MCF 10A (cell line): Measurements from ENCODE around the gene PLEKHD1. TPM values are rescaled to one million over a fixed set of nuclear protein-coding genes. Genes with fewer than 3 reads are reported as not detected.

ENCODE experiments used
- BruUV-seq: library from RNA; stranded (reverse); fragments of 400-500 nt; replicated peaks from 2 replicates; lab custom pipeline; 2021; lab: Mats Ljungman, UMichigan
- CTCF ChIA-PET: fragments of 300-600 bp; sonication (Branson Sonifier 250); formaldehyde crosslinking; extraction: SDS; loops from one replicate; lab custom pipeline; 2021; ENCODE audit warnings: antibody characterized with exemption, inconsistent platforms; lab: Yijun Ruan, JAX
- POLR2A ChIA-PET: fragments of 300-600, 350-650 bp; sonication (Branson Sonifier 250); formaldehyde crosslinking; extraction: SDS; loops from one replicate; lab custom pipeline; 2020; ENCODE audit warnings: antibody characterized with exemption, inconsistent platforms; lab: Yijun Ruan, JAX
- DNase-seq: peaks from one replicate; pipeline ENCODE4 v3.0.0-alpha.2; 2018; ENCODE audit not compliant: unreplicated experiment
- H3K27ac Mint-ChIP-seq: one replicate; pipeline ENCODE4 v1.8.0; 2022; ENCODE audit warnings: mild to moderate bottlenecking, low read depth, mixed read lengths; ENCODE audit not compliant: unreplicated experiment
- H3K27me3 Mint-ChIP-seq: one replicate; pipeline ENCODE4 v1.8.0; 2022; ENCODE audit warnings: mixed read lengths; ENCODE audit not compliant: insufficient read depth, unreplicated experiment
- H3K36me3 Mint-ChIP-seq: one replicate; pipeline ENCODE4 v1.8.0; 2022; ENCODE audit warnings: mild to moderate bottlenecking, moderate library complexity, mixed read lengths; ENCODE audit not compliant: insufficient read depth, unreplicated experiment
- H3K4me1 Mint-ChIP-seq: one replicate; pipeline ENCODE4 v1.8.0; 2022; ENCODE audit warnings: mixed read lengths; ENCODE audit not compliant: insufficient read depth, unreplicated experiment
- H3K4me3 Mint-ChIP-seq: one replicate; pipeline ENCODE4 v1.8.0; 2022; ENCODE audit warnings: mild to moderate bottlenecking, moderate library complexity, mixed read lengths; ENCODE audit not compliant: unreplicated experiment
- H3K9me3 Mint-ChIP-seq: one replicate; pipeline ENCODE4 v1.8.0; 2022; ENCODE audit warnings: mixed read lengths; ENCODE audit not compliant: unreplicated experiment
- intact Hi-C: fragments of 100-400 bp; cut with micrococcal nuclease; formaldehyde crosslinking; loops from 2 replicates; pipeline ENCODE4 v1.14.1; 2022
- total RNA-seq: library from RNA; stranded (reverse); gene quantifications from 2 replicates; pipeline ENCODE4 v1.2.3, GENCODE V29; 2022
- TF ChIP-seq, protein P1 (sequence below): fragments of 200-600 bp; IDR thresholded peaks from one replicate; pipeline ENCODE4 v1.8.0; 2022; ENCODE audit warnings: antibody characterized with exemption, mild to moderate bottlenecking; ENCODE audit not compliant: unreplicated experiment

The PLEKHD1 gene
- total RNA-seq, 1 experiment from 2014 or later = not detected

DNA sequence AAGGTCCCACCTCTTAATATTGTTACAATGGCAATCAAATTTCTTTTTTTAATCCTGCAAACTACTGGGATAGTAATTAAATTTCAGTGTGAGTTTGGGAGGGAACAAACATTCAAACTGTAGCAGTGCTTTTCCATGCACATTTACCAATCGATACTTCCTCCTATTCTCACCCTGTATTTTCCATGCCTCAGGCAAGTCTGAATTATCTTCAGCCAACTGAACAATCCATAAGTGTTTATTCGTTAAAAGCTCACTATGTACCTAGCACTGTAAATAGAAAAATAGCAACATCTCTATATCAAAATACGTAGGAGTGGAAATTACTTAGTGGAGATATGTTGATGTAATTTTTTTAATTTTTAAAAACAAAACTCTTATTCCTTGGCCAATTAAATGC, 46.6 kb downstream of the PLEKHD1 start:
- TF ChIP-seq, protein P1, sequence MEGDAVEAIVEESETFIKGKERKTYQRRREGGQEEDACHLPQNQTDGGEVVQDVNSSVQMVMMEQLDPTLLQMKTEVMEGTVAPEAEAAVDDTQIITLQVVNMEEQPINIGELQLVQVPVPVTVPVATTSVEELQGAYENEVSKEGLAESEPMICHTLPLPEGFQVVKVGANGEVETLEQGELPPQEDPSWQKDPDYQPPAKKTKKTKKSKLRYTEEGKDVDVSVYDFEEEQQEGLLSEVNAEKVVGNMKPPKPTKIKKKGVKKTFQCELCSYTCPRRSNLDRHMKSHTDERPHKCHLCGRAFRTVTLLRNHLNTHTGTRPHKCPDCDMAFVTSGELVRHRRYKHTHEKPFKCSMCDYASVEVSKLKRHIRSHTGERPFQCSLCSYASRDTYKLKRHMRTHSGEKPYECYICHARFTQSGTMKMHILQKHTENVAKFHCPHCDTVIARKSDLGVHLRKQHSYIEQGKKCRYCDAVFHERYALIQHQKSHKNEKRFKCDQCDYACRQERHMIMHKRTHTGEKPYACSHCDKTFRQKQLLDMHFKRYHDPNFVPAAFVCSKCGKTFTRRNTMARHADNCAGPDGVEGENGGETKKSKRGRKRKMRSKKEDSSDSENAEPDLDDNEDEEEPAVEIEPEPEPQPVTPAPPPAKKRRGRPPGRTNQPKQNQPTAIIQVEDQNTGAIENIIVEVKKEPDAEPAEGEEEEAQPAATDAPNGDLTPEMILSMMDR = no peak
- no peak for DNase-seq
- Mint-ChIP-seq H3K36me3 (no peaks in the 10 kb centered on the region), H3K27me3 (peaks cover 18% of the 10 kb centered on the region), H3K9me3 (no peaks in the 10 kb centered on the region), H3K4me1 (no peaks in the 10 kb centered on the region), H3K4me3 (no peak overlapping the region), H3K27ac (no peak overlapping the region)
- no TSS peak for BruUV-seq
- intact Hi-C loops = no loop called here
- ChIA-PET POLR2A (no interaction called here), CTCF (interaction anchor here (0.6 to 2.6 kb wide), 4 partner anchors 26 to 71 kb away, joined by 3 to 22 read pairs (median 4); partner anchors contain the start of gene CCDC177)

DNA sequence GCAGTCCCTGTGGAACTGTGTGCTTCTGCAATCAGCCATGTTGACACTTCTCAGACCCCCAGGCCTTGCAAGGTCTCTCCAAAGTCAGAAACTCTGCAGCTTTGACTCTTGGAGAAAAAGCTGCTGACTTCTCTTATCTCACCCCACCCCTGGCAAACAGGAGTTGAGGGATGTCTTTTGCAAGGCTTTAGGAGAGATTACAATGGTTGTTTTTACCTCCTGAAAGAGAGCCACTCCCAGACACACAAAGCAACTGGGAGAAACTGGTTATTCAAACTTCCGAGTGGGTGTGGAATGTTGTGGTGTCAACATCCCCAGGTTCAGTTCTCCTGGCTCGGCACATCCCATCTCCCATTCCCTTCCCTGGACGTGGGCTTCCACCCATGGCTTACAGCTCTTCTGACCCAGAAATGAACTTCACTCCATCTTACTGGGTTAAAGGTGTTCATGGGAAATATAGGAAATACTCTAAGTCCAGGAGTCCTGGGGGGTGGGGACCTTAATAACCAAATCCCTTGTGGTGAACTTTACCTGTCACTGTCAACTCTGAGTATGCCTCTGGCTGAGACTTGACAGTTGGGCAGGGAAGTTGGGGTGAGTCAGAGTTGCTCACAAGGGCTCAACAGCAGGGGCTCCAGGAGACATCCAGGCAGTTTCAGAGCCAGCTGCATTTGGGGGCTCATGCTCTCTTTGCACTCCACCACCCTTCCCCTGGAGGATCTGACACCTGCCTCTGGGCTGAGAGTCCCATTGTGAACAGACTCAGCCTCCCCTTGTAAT, 48.2 kb downstream of the PLEKHD1 start:
- peaks cover 18% of the 10 kb centered on the region for H3K27me3 Mint-ChIP-seq
- no peaks in the 10 kb centered on the region for H3K36me3 Mint-ChIP-seq
- no peak overlapping the region for H3K27ac Mint-ChIP-seq
- ChIA-PET CTCF (interaction anchor here (0.6 to 2.6 kb wide), 6 partner anchors 25 to 196 kb away, joined by 3 to 22 read pairs (median 4); partner anchors contain the start of gene CCDC177), POLR2A (interaction anchor here (0.6 to 1.5 kb wide), 2 partner anchors 15 to 1847 kb away, joined by 4 to 5 read pairs; no protein-coding TSS in a partner anchor)
- H3K4me1 Mint-ChIP-seq = no peaks in the 10 kb centered on the region
- intact Hi-C loops = no loop called here
- H3K4me3 Mint-ChIP-seq = no peak overlapping the region
- no TSS peak for BruUV-seq
- no peaks in the 10 kb centered on the region for H3K9me3 Mint-ChIP-seq
- TF ChIP-seq, protein P1 = no peak
- peak; percentile 20 for DNase-seq

DNA sequence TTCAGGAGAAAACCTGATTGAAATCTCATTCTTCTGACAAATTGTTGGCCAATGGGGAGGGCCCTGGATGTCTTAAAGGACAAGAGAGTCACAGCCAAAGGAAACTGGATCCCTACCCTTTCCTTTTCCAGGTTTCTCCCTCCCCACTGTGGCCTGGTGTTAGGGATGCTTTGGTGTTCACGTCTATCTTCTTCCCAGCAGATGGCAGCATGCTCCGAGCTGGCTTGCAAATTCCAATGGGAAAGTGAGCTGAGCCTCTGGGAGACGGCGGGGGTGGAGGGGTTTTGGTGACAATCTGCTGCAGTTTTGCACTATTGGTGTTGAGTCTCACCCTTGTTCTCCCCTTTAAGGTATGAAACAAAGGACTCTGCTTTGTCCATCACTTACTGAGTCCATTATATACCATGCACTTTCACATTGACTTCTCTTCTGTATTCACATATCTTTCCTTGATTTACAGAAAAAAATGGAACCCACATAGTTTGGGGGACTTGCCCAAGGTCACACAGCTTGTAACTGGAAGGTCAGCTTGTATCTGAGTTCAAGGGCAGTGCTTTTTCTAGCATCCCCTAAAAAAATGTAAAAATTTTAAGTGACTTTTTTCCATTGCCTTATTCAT, 50.8 kb downstream of the PLEKHD1 start:
- no peaks in the 10 kb centered on the region for H3K9me3 Mint-ChIP-seq
- H3K27me3 Mint-ChIP-seq = peaks cover 18% of the 10 kb centered on the region
- H3K4me3 Mint-ChIP-seq = no peak overlapping the region
- POLR2A ChIA-PET = interaction anchor here (1.0 to 1.4 kb wide), 2 partner anchors 40 to 50 kb away, joined by 4 to 9 read pairs; partner anchors contain the start of gene CCDC177
- DNase-seq = peak; percentile 72
- BruUV-seq = no TSS peak
- intact Hi-C loops = loop anchor here (1.0 to 2.0 kb wide), 2 partner anchors 39 to 191 kb away; partner anchors contain the start of gene CCDC177
- H3K36me3 Mint-ChIP-seq = peaks cover 6% of the 10 kb centered on the region
- TF ChIP-seq, protein P1 = peak; percentile 69
- no peaks in the 10 kb centered on the region for H3K4me1 Mint-ChIP-seq
- no peak overlapping the region for H3K27ac Mint-ChIP-seq
- CTCF ChIA-PET = interaction anchor here (0.6 to 5.6 kb wide), 28 partner anchors 10 to 403 kb away, joined by 3 to 113 read pairs (median 4); partner anchors contain the start of gene CCDC177

DNA sequence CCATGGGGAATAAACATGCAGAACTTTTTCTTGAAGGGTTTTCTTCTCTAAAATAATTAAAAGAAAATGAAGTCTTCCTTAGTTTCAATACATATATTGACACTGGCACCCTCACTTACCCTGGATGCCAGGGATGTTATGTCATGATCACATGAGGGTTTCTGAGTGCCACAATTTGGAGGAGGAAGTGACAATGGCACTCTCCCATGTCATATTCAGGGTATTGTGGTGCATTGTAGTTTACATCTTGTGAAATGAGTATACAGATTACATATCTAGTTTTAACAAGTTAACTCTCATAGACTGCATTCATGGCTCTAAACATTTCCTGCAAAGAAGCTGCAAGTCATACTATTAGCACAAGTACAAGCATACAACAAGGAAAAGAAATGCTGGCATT, 52.4 kb downstream of the PLEKHD1 start:
- CTCF ChIA-PET = interaction anchor here (0.6 to 5.6 kb wide), 6 partner anchors 36 to 295 kb away, joined by 3 to 113 read pairs (median 6); partner anchors contain the start of gene CCDC177
- BruUV-seq = no TSS peak
- Mint-ChIP-seq H3K27ac (no peak overlapping the region), H3K9me3 (no peaks in the 10 kb centered on the region), H3K4me3 (no peak overlapping the region), H3K4me1 (no peaks in the 10 kb centered on the region), H3K27me3 (peaks cover 18% of the 10 kb centered on the region), H3K36me3 (peaks cover 6% of the 10 kb centered on the region)
- intact Hi-C loops = no loop called here
- POLR2A ChIA-PET = no interaction called here
- TF ChIP-seq, protein P1 = no peak
- no peak for DNase-seq
